ENCODE results near the gene CCDC106.
A peak's percentile ranks its signal among the peaks of the same experiment; 100 is the strongest.

CCDC106 gene

DNA sequence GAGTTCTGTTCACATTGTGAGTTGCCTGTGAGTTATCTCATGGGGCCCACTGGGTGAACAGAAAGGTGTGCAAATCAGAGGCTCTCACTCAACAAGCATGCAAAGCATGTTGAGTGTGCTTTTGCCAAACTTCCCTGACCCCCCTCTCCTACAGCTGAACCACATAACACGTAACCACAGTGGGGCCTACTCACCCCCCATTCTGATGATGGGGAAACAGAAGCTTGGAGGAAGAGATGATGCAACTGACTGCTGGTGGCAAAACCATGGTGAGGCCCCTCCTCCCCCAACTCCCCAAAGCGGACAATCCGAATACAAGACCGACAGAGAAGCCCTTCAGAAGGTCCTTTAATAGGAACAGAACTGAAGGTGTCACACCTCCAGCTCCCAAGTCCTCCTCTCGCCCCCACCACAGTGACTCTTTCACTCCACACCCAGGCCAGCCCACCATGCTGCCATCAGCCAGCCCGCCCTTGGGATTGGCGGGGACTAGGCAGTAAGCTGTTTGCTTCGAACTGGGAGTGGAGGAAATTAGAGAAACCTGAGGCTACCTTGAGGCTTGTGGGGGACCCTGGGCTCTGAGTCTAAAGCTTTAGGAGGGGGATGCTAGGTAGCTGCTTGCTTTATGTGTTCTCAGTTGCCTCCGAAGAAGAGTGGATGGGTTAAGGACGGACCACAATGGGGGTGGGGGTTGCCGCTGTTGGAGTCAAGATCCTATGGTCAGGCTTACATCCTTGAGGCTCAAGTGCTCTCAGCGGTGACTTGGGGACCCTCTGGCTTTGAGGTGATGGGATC, 27.4 kb upstream of the CCDC106 start:
- no peak for DNase-seq (ENCODE audit: low read depth)
- TF ChIP-seq, protein P1, sequence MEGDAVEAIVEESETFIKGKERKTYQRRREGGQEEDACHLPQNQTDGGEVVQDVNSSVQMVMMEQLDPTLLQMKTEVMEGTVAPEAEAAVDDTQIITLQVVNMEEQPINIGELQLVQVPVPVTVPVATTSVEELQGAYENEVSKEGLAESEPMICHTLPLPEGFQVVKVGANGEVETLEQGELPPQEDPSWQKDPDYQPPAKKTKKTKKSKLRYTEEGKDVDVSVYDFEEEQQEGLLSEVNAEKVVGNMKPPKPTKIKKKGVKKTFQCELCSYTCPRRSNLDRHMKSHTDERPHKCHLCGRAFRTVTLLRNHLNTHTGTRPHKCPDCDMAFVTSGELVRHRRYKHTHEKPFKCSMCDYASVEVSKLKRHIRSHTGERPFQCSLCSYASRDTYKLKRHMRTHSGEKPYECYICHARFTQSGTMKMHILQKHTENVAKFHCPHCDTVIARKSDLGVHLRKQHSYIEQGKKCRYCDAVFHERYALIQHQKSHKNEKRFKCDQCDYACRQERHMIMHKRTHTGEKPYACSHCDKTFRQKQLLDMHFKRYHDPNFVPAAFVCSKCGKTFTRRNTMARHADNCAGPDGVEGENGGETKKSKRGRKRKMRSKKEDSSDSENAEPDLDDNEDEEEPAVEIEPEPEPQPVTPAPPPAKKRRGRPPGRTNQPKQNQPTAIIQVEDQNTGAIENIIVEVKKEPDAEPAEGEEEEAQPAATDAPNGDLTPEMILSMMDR (IDR thresholded peaks at IDR 0.05; ENCODE audit: low read length, missing control alignments), result no peak
- no peak overlapping the region for H3K4me3 ChIP-seq (replicated peaks; ENCODE audit: low read depth, low read length)

DNA sequence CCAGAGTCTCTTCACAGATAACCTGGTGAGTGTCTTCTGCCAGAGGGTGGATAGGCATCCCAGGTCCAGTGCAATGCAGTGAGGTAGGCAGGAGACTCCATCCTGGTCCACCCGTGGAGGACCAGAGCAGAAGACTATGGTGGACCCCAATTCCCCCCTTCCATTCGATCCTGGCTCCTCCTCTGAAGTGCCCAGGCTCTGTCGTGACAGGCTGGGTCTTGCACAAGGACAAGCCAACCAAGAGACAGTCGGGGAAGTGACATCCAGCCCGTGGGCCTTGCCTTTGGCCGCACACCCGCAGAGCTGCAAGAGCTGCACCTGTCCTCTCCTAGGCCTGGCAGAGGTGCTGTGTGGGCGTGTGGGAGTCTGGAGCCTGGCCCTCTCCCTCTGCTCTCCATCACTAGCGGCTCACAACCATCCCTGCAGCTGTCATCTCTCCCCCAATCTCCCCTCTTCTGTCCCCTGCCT, 26.8 kb upstream of the CCDC106 start:
- H3K4me3 ChIP-seq (replicated peaks; ENCODE audit: low read depth, low read length), result no peak overlapping the region
- TF ChIP-seq, protein P1 (IDR thresholded peaks at IDR 0.05; ENCODE audit: low read length, missing control alignments), result no peak
- DNase-seq (ENCODE audit: low read depth), result no peak

DNA sequence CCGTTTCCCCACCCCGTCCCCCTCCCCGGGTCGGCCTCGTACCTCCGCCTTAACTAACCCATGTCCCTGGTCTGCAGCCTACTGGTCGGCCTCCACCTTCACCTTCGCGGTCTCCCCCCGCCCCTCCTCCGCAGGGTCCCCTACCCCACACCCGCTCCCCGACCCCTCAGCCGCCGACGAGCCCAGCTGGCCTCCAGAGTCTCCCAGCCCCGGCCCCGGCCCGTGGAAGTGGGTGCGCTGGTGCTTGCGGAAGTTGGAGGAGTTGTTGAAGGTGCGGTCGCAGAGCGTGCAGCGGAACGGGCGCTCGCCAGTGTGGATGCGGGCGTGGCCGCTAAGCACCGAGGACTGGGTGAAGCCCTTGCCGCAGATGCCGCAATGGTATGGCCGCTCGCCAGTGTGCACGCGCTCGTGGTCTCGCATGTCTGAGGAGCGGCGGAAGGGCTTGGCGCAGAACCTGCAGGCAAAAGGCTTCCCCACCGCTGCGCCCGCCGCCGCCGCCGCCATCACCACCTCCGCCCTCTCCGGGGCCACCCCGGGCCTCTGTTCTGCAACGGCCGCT, 26.3 kb upstream of the CCDC106 start:
- H3K4me3 ChIP-seq (replicated peaks; ENCODE audit: low read depth, low read length), result no peak overlapping the region
- no peak for DNase-seq (ENCODE audit: low read depth)
- TF ChIP-seq, protein P1 (IDR thresholded peaks at IDR 0.05; ENCODE audit: low read length, missing control alignments), result no peak

DNA sequence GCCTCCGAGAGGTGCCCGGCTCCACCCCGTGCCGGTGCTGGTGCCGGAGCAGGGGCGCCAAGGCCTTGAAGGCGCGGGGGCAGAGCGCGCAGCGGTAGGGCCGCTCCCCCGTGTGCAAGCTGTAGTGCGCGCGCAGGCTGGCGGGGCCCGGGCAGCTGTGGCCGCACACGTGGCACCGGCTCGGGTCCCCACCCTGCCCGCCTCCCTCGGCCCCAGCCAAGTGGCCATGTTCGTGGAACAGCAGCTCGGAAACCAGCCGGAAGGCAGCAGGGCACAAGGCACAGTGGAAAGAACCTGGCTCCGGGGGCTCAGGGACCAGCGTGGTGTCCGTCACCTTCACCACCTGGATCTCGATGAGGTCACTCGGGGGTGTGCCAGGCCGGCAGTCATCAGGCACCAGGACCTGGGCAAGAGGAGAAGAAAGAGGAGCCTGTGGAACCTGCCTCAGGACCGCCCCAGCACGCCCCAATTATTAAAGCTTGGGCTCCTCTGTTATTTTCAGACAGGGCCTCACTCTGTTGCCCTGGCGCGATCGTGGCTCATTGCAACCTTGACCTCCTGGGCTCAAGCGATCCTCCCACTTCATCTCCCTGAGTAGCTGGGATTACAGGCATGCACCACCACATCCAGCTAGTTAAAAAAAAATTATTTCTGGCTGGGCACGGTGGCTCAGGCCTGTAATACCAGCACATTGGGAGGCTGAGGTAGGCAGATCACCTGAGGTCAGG, 25.6 kb upstream of the CCDC106 start:
- no peak for DNase-seq (ENCODE audit: low read depth)
- TF ChIP-seq, protein P1 (IDR thresholded peaks at IDR 0.05; ENCODE audit: low read length, missing control alignments), result no peak
- no peak overlapping the region for H3K4me3 ChIP-seq (replicated peaks; ENCODE audit: low read depth, low read length)

DNA sequence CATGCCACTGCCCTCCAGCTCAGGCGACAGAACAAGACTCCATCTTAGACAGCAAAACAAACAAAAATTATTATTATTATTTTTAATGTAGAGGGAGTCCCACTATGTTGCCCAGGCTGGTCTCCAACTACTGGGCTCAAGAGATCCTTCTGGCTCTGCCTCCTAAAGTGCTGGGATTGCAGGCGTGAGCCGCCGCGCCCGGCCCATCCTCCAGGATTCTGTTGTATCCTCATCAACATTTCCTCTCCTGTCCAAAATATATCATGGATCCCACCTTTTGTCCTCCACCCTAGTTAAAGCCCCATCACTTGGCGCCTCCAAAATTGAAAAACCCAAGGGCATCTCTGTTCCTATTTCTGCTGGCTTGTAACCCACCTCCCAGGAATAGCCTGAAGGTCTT, 24.9 kb upstream of the CCDC106 start:
- TF ChIP-seq, protein P1 (IDR thresholded peaks at IDR 0.05; ENCODE audit: low read length, missing control alignments), result no peak
- DNase-seq (ENCODE audit: low read depth), result no peak
- no peak overlapping the region for H3K4me3 ChIP-seq (replicated peaks; ENCODE audit: low read depth, low read length)

DNA sequence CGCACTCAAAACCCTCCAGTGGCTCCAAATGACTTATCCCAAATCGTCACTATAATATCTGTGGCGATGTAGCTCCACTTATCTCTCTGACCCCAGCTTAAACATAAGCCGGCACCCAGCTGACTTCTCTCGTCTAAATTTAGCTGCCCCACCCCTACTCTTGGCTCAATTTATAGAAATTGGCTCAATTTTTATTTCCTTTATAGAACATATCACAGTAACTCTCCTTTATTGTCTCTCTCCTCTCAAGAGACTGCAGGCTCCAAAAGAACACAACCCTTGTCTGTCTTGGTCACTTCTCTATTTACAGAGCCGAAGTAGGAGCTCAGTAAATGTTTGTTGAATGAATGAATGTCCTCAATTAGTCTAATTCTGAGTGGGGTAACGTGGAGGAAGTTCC, 24.5 kb upstream of the CCDC106 start:
- TF ChIP-seq, protein P1 (IDR thresholded peaks at IDR 0.05; ENCODE audit: low read length, missing control alignments), result no peak
- DNase-seq (ENCODE audit: low read depth), result no peak
- H3K4me3 ChIP-seq (replicated peaks; ENCODE audit: low read depth, low read length), result peak overlapping the region; percentile 69

Measured in fibroblast of pulmonary artery (primary cell).